Uterus (tissue), 4 donors: ENCODE results near the gene PEAR1. TPM values are rescaled to one million over a fixed set of nuclear protein-coding genes. Genes with fewer than 3 reads are reported as not detected.

Experiments
- DNase-seq, 2 donors: peaks; one replicate each; pipeline ENCODE4 v3.0.0-alpha.2; 2019 to 2020
- H3K27ac ChIP-seq, 2 donors: fragments of 200-600 bp; sonication (generic); 1 replicate in 1 of 2; 2 replicates in 1 of 2; pipeline ENCODE4 v1.5.1; 2016 to 2018
- H3K27me3 ChIP-seq, 2 donors: fragments of 200-600 bp; sonication (generic); one replicate each; pipeline ENCODE4 v1.5.1; 2018 to 2019; ENCODE audit warnings: control low read depth in 1 of 2
- H3K36me3 ChIP-seq, 2 donors: fragments of 200-600 bp; sonication (generic); one replicate each; pipeline ENCODE4 v1.5.1; 2019; ENCODE audit warnings: control low read depth in 1 of 2
- H3K4me1 ChIP-seq, 2 donors: fragments of 200-600 bp; sonication (generic); one replicate each; pipeline ENCODE4 v1.5.1; 2018 to 2019; ENCODE audit warnings: control low read depth in 1 of 2
- H3K4me3 ChIP-seq, 2 donors: fragments of 200-600 bp; sonication (generic); 1 replicate in 1 of 2; 2 replicates in 1 of 2; pipeline ENCODE4 v1.5.1; 2018 to 2019; ENCODE audit warnings: mild to moderate bottlenecking in 1 of 2
- H3K9me3 ChIP-seq, 2 donors: fragments of 200-600 bp; sonication (generic); one replicate each; pipeline ENCODE4 v1.5.1; 2019; ENCODE audit warnings: control low read depth in 1 of 2
- CTCF ChIP-seq, 4 experiments: fragments of 200-600 bp in 2 of 4; fragments of 450-650 bp in 2 of 4; sonication (generic) in 2 of 4; IDR thresholded peaks; one replicate each; pipeline ENCODE4 v1.5.1; 2016 to 2019; ENCODE audit warnings: antibody characterized with exemption in 4 of 4, mild to moderate bottlenecking in 2 of 4, moderate library complexity in 1 of 4
- POLR2A ChIP-seq, 2 donors: fragments of 450-650 bp; IDR thresholded peaks; one replicate each; pipeline ENCODE4 v1.6.1; 2016; ENCODE audit warnings: antibody characterized with exemption in 2 of 2, mild to moderate bottlenecking in 1 of 2, moderate library complexity in 1 of 2
- intact Hi-C: fragments of 100-400 bp; cut with DNase I; formaldehyde crosslinking; loops from one replicate; pipeline ENCODE4 v1.15.1; 2023; ENCODE audit warnings: low total_unique reads
- total RNA-seq, 4 donors: library from RNA; depleted of rRNA in 3 of 4; stranded (reverse); fragments of >200 nt in 3 of 4; gene quantifications; one replicate each; pipeline versions ENCODE4 v1.1.0 to v1.2.4, GENCODE V29; 2014 to 2023
- donor health status: DM: yes; HTN: yes; CAD: no.

The PEAR1 gene
- total RNA-seq, 4 donors from 2014 or later = 7.4 to 41.8 (median 17.9) TPM

- no peak for TF ChIP-seq POLR2A (IDR thresholded peaks at IDR 0.05)
- no peak for TF ChIP-seq CTCF (IDR thresholded peaks at IDR 0.05)
- Histone ChIP-seq H3K9me3 (no peaks in the 10 kb centered on the region), H3K27me3 (peaks cover 4 to 8% of the 10 kb centered on the region in 2 donors), H3K4me3 (no peak overlapping the region), H3K36me3 (no peaks in the 10 kb centered on the region), H3K4me1 (no peaks in the 10 kb centered on the region), H3K27ac (no peak overlapping the region)
- DNase-seq = no peak
- intact Hi-C loops = no loop called here
These were observed 47.5 kb upstream of the PEAR1 start for GRCh38 chr1:156845953-156846545.

- no peak for TF ChIP-seq POLR2A (IDR thresholded peaks at IDR 0.05)
- no peak for TF ChIP-seq CTCF (IDR thresholded peaks at IDR 0.05)
- no peaks in the 10 kb centered on the region for H3K9me3 ChIP-seq
- H3K27ac ChIP-seq = no peak overlapping the region
- no peak for DNase-seq
- H3K27me3 ChIP-seq = peaks cover 4 to 8% of the 10 kb centered on the region in 2 donors
- intact Hi-C loops = no loop called here
- H3K36me3 ChIP-seq = no peaks in the 10 kb centered on the region
- H3K4me3 ChIP-seq = no peak overlapping the region
- H3K4me1 ChIP-seq = no peaks in the 10 kb centered on the region
These were observed 46.9 kb upstream of the PEAR1 start for GRCh38 chr1:156846643-156847042.

GRCh38 chr1:156847591-156848460, 45.7 kb upstream of the PEAR1 start:
- Histone ChIP-seq H3K36me3 (no peaks in the 10 kb centered on the region), H3K4me3 (no peak overlapping the region), H3K27me3 (peaks cover 4 to 8% of the 10 kb centered on the region in 2 donors), H3K4me1 (no peaks in the 10 kb centered on the region), H3K27ac (no peak overlapping the region), H3K9me3 (no peaks in the 10 kb centered on the region)
- TF ChIP-seq CTCF (IDR thresholded peaks at IDR 0.05) (no peak), POLR2A (IDR thresholded peaks at IDR 0.05) (no peak)
- DNase-seq = no peak
- intact Hi-C loops = no loop called here

GRCh38 chr1:156848461-156849150, 44.9 kb upstream of the PEAR1 start:
- no peak for DNase-seq
- intact Hi-C loops = no loop called here

More at GRCh38 chr1:156848461-156849150, 44.9 kb upstream of the PEAR1 start:
- Histone ChIP-seq H3K27ac (no peak overlapping the region), H3K27me3 (peaks cover 4 to 8% of the 10 kb centered on the region in 2 donors), H3K4me1 (no peaks in the 10 kb centered on the region), H3K4me3 (no peak overlapping the region), H3K36me3 (no peaks in the 10 kb centered on the region), H3K9me3 (no peaks in the 10 kb centered on the region)
- TF ChIP-seq CTCF (IDR thresholded peaks at IDR 0.05) (no peak), POLR2A (IDR thresholded peaks at IDR 0.05) (no peak)
